ENCODE data around the gene RGPD5. TPM values are rescaled to one million over a fixed set of nuclear protein-coding genes. Genes with fewer than 3 reads are reported as not detected.
"Not testable (repeated sequence)": the region's sequence is repeated elsewhere in the genome, so short reads cannot be mapped to it uniquely, and the experiment has no call there.

The RGPD5 gene
- total and polyA plus RNA-seq, 2 experiments from 2014 or later = 21.6 to 37.1 TPM

- not testable (repeated sequence) for DNase-seq (ENCODE audit: low read depth in 1 of 2, low spot score in 1 of 2); H3K36me3 ChIP-seq; H3K27ac ChIP-seq; H3K27me3 ChIP-seq; H3K4me3 ChIP-seq; H3K4me1 ChIP-seq (ENCODE audit: low read depth); H3K9me3 ChIP-seq (ENCODE audit: low read depth)
These were observed 104.6 kb downstream of the RGPD5 start, which contains the start of gene LIMS3 for GRCh38 chr2:109898462-109899336. LIMS3 (plus strand) TSS chr2:109898688; CDS start chr2:109898729, 41 bp downstream.

- H3K27me3 ChIP-seq; H3K4me3 ChIP-seq; H3K27ac ChIP-seq; H3K4me1 ChIP-seq (ENCODE audit: low read depth); DNase-seq (ENCODE audit: low read depth in 1 of 2, low spot score in 1 of 2); H3K9me3 ChIP-seq (ENCODE audit: low read depth); H3K36me3 ChIP-seq: not testable (repeated sequence)
These were observed 111.7 kb downstream of the RGPD5 start for GRCh38 chr2:109905796-109906195.

Other genes with a start within 250 kb of the RGPD5 start
- 51.7 and 77.3 TPM in 2 replicates for gene SEPTIN10, start 180.3 kb upstream of the RGPD5 start, total RNA-seq
- 60.0 and 92.5 TPM in 2 replicates for gene SEPTIN10, start 180.3 kb upstream of the RGPD5 start, polyA plus RNA-seq
- 11.7 and 13.0 TPM in 2 replicates for gene SOWAHC, start 179.9 kb upstream of the RGPD5 start, total RNA-seq
- gene SOWAHC, start 179.9 kb upstream of the RGPD5 start, polyA plus RNA-seq = 8.5 and 13.4 TPM in 2 replicates
- gene LIMS3, start 104.4 kb downstream of the RGPD5 start, total RNA-seq = 1.2 and 4.3 TPM in 2 replicates
- gene LIMS3, start 104.4 kb downstream of the RGPD5 start, polyA plus RNA-seq = 5.2 and 5.7 TPM in 2 replicates

All from cardiac muscle cell (in vitro differentiated cells and primary cell).